Measurements from ENCODE around the gene RAB26. TPM values are rescaled to one million over a fixed set of nuclear protein-coding genes. Genes with fewer than 3 reads are reported as not detected.
"Not testable (repeated sequence)": the region's sequence is repeated elsewhere in the genome, so short reads cannot be mapped to it uniquely, and the experiment has no call there.

RAB26 gene
- total and polyA plus RNA-seq, 9 donors: 0.27 to 3.4 (median 0.69) TPM

DNA sequence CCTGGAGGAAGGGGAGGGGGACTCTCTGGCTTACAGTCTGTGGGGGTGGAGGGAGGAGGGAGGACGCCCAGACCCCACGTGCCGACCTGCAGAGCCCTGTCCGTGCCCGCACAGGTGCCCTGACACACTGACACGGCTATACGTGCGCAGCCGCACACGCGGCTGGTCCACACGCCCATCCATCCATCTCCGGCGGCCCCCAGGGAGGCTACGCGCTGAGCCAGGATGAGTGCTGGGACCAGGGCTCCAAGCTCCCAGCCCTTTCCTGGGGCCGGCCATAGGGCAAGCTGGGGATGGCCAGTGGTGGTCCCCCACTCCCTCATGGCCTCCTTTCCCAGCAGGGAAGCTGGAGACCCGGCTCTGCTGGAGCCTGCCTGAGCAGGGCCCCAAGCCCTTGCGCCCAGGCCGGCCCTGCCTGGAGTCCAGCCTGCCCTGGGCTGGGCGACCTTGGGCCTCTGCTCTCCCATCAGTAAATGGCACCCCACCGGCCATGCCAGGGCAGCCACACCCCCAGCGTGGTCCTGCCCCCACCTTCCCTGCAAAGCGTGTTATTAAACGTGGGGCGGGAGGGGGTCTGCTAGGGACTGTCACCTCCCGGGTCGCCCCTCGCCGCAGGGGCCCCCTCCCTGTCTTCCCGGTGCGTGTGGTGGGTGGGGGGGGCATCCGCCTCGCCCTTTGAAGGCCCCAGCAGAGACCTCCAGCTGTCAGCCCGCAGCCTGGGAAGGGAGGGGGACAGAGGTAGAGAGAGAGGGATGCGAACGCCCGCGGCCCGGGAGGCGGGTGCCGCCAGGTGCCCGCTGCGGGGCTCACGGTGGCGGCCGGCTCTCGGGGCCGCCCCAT, 47.1 kb downstream of the RAB26 start:
- no peak for DNase-seq
- no peaks in the 10 kb centered on the region for H3K36me3 ChIP-seq (ENCODE audit: control insufficient read depth, insufficient read depth, low read length)
- no peaks in the 10 kb centered on the region for H3K9me3 ChIP-seq (replicated peaks; ENCODE audit: control insufficient read depth, low read depth, low read length)
- peaks cover 50% of the 10 kb centered on the region for H3K27me3 ChIP-seq (ENCODE audit: control insufficient read depth, insufficient read depth, low read length)
- peak overlapping the region; percentile 24 for H3K4me3 ChIP-seq (ENCODE audit: low read length)
- peaks cover 18% of the 10 kb centered on the region for H3K4me1 ChIP-seq (ENCODE audit: control insufficient read depth, insufficient read depth, low read length)
- H3K27ac ChIP-seq (ENCODE audit: low read length): no peak overlapping the region
- 0% methylated on average over 34 of the region's 49 CpGs for WGBS (ENCODE audit: insufficient coverage)

- H3K4me3 ChIP-seq (ENCODE audit: low read length): peak within 1 kb of the TSS; percentile 24
- H3K4me1 ChIP-seq (ENCODE audit: control insufficient read depth, insufficient read depth, low read length): peaks cover 18% of the 10 kb centered on the region
- under 1% methylated on average over 98 of the region's 129 CpGs for WGBS (ENCODE audit: insufficient coverage)
- no peaks in the 10 kb centered on the region for H3K9me3 ChIP-seq (replicated peaks; ENCODE audit: control insufficient read depth, low read depth, low read length)
- H3K27ac ChIP-seq (ENCODE audit: low read length): no peak within 1 kb of the TSS
- peaks cover 50% of the 10 kb centered on the region for H3K27me3 ChIP-seq (ENCODE audit: control insufficient read depth, insufficient read depth, low read length)
- H3K36me3 ChIP-seq (ENCODE audit: control insufficient read depth, insufficient read depth, low read length): no peaks in the 10 kb centered on the region
- DNase-seq: no peak
Measured at GRCh38 chr16:2196162-2196980, 47.9 kb downstream of the RAB26 start, which contains the start of gene CASKIN1. Gene CASKIN1, minus strand, starts transcription at chr16:2196605. Its CDS starts 173 bp downstream, at chr16:2196432.

DNA sequence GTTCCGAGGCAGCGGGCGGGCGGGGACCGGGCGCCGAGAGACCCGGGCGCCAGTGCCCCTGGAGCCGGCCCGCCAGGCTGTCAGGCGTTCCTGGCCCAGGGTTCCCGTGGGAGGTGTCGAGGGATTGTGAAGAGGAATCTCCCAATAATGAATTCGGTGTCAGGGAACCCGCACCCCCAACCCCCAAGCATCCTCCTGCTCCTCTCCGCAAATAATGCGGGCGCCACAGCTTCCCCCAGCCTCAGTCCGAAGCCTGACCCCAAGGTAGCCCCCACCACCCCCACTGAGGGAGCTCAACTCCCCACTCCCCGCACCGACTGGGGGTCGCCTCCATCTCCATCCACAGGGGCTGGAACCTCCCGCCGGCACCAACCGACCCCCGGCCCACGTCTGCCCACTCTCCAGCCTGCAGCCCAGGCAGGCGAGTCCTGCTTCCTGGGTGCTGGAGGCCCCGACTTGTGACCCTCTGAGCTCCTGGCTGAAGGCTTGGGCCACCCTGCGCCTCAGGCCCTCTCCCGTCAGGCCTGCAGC, 48.6 kb downstream of the RAB26 start:
- no peaks in the 10 kb centered on the region for H3K9me3 ChIP-seq (replicated peaks; ENCODE audit: control insufficient read depth, low read depth, low read length)
- H3K4me3 ChIP-seq (ENCODE audit: low read length): no peak overlapping the region
- no peaks in the 10 kb centered on the region for H3K36me3 ChIP-seq (ENCODE audit: control insufficient read depth, insufficient read depth, low read length)
- H3K27ac ChIP-seq (ENCODE audit: low read length): no peak overlapping the region
- no peak for DNase-seq
- peaks cover 18% of the 10 kb centered on the region for H3K4me1 ChIP-seq (ENCODE audit: control insufficient read depth, insufficient read depth, low read length)
- peaks cover 52% of the 10 kb centered on the region for H3K27me3 ChIP-seq (ENCODE audit: control insufficient read depth, insufficient read depth, low read length)
- 22% methylated on average over 23 of the region's 32 CpGs for WGBS (ENCODE audit: insufficient coverage)

DNA sequence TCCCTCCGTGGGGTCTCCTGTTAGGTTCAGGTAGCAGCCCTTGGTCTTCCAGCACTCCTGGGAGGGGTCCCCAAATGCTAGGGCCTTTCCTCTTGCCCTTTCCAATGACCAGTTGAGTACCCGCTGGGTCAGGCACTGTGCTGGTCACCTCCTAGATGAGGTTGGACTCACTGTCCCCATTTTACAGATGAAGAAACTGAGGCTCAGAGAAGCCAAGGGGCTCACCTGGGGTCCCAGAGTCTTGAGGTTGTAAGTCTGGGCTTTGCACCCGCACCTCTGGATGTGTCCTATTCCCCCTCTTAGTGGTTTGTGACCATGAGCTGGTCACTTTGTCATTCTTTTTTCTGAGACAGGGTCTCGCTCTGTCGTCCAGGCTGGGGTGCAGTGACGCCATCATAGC, 49.3 kb downstream of the RAB26 start:
- no peaks in the 10 kb centered on the region for H3K9me3 ChIP-seq (replicated peaks; ENCODE audit: control insufficient read depth, low read depth, low read length)
- peaks cover 52% of the 10 kb centered on the region for H3K27me3 ChIP-seq (ENCODE audit: control insufficient read depth, insufficient read depth, low read length)
- WGBS (ENCODE audit: insufficient coverage): 82% methylated on average over 3 of the region's 6 CpGs

GRCh38 chr16:2198283-2198682, 49.9 kb downstream of the RAB26 start:
- WGBS (ENCODE audit: insufficient coverage): no CpG with 5 or more reads among the region's 4 CpGs
- Histone ChIP-seq H3K4me3 (ENCODE audit: low read length) (no peak overlapping the region), H3K27me3 (ENCODE audit: control insufficient read depth, insufficient read depth, low read length) (peaks cover 52% of the 10 kb centered on the region), H3K27ac (ENCODE audit: low read length) (no peak overlapping the region), H3K9me3 (replicated peaks; ENCODE audit: control insufficient read depth, low read depth, low read length) (no peaks in the 10 kb centered on the region), H3K4me1 (ENCODE audit: control insufficient read depth, insufficient read depth, low read length) (peaks cover 18% of the 10 kb centered on the region), H3K36me3 (ENCODE audit: control insufficient read depth, insufficient read depth, low read length) (no peaks in the 10 kb centered on the region)
- no peak for DNase-seq

More for the DNA sequence above, 49.3 kb downstream of the RAB26 start:
- H3K4me3 ChIP-seq (ENCODE audit: low read length): no peak overlapping the region
- H3K4me1 ChIP-seq (ENCODE audit: control insufficient read depth, insufficient read depth, low read length): peaks cover 18% of the 10 kb centered on the region
- H3K27ac ChIP-seq (ENCODE audit: low read length): no peak overlapping the region
- DNase-seq: no peak
- H3K36me3 ChIP-seq (ENCODE audit: control insufficient read depth, insufficient read depth, low read length): no peaks in the 10 kb centered on the region

GRCh38 chr16:2199095-2199494, 50.7 kb downstream of the RAB26 start:
- H3K36me3 ChIP-seq (ENCODE audit: control insufficient read depth, insufficient read depth, low read length): no peaks in the 10 kb centered on the region

GRCh38 chr16:2199621-2200139, 51.3 kb downstream of the RAB26 start:
- H3K4me3 ChIP-seq (ENCODE audit: low read length): no peak overlapping the region
- no peaks in the 10 kb centered on the region for H3K36me3 ChIP-seq (ENCODE audit: control insufficient read depth, insufficient read depth, low read length)
- 41% methylated on average over 11 of the region's 14 CpGs for WGBS (ENCODE audit: insufficient coverage)
- H3K27me3 ChIP-seq (ENCODE audit: control insufficient read depth, insufficient read depth, low read length): peaks cover 39% of the 10 kb centered on the region
- DNase-seq: no peak
- H3K9me3 ChIP-seq (replicated peaks; ENCODE audit: control insufficient read depth, low read depth, low read length): no peaks in the 10 kb centered on the region
- peaks cover 16% of the 10 kb centered on the region for H3K4me1 ChIP-seq (ENCODE audit: control insufficient read depth, insufficient read depth, low read length)
- H3K27ac ChIP-seq (ENCODE audit: low read length): no peak overlapping the region

More at GRCh38 chr16:2199095-2199494, 50.7 kb downstream of the RAB26 start:
- Histone ChIP-seq H3K4me3 (ENCODE audit: low read length) (no peak overlapping the region), H3K27ac (ENCODE audit: low read length) (no peak overlapping the region), H3K9me3 (replicated peaks; ENCODE audit: control insufficient read depth, low read depth, low read length) (no peaks in the 10 kb centered on the region), H3K4me1 (ENCODE audit: control insufficient read depth, insufficient read depth, low read length) (peaks cover 18% of the 10 kb centered on the region), H3K27me3 (ENCODE audit: control insufficient read depth, insufficient read depth, low read length) (peaks cover 45% of the 10 kb centered on the region)
- no peak for DNase-seq
- 44% methylated on average over 5 of the region's 5 CpGs for WGBS (ENCODE audit: insufficient coverage)

DNA sequence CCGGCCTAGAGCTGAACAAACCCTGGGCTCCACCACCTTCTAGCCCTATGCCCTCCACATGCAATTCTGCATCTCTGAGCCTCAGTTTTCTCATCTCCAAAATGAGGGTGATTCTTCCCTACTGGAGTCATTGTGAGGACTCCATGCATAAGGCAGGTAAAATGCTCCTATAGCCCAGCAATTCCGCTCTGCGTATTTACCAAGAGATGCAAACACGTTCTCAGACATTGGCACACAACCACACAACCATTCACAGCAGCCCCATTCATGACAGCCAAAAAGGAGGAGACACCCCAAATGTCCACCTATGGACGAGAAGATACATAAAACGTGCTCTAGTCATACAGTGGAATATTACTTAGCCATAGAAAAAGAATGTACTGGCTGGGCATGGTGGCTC, 51.9 kb downstream of the RAB26 start:
- Histone ChIP-seq H3K4me1 (ENCODE audit: control insufficient read depth, insufficient read depth, low read length) (peaks cover 12% of the 10 kb centered on the region), H3K27me3 (ENCODE audit: control insufficient read depth, insufficient read depth, low read length) (peaks cover 33% of the 10 kb centered on the region), H3K9me3 (replicated peaks; ENCODE audit: control insufficient read depth, low read depth, low read length) (no peaks in the 10 kb centered on the region), H3K27ac (ENCODE audit: low read length) (no peak overlapping the region), H3K36me3 (ENCODE audit: control insufficient read depth, insufficient read depth, low read length) (no peaks in the 10 kb centered on the region), H3K4me3 (ENCODE audit: low read length) (no peak overlapping the region)
- 90% methylated on average over 3 of the region's 6 CpGs for WGBS (ENCODE audit: insufficient coverage)
- DNase-seq: no peak

- H3K36me3 ChIP-seq (ENCODE audit: control insufficient read depth, insufficient read depth, low read length): peaks cover 17% of the 10 kb centered on the region
- not testable (repeated sequence) for H3K9me3 ChIP-seq (replicated peaks; ENCODE audit: control insufficient read depth, low read depth, low read length); DNase-seq; H3K4me3 ChIP-seq (ENCODE audit: low read length); H3K27ac ChIP-seq (ENCODE audit: low read length)
- peaks cover 21% of the 10 kb centered on the region for H3K4me1 ChIP-seq (ENCODE audit: control insufficient read depth, insufficient read depth, low read length)
- WGBS (ENCODE audit: insufficient coverage): 95% methylated on average over 3 of the region's 8 CpGs
- H3K27me3 ChIP-seq (ENCODE audit: control insufficient read depth, insufficient read depth, low read length): peaks cover 13% of the 10 kb centered on the region
Measured at GRCh38 chr16:2203119-2203688, 54.8 kb downstream of the RAB26 start.

All from muscle of leg (tissue), 11 donors.